K562 (cell line): ENCODE results near the gene C6orf89. TPM values are rescaled to one million over a fixed set of nuclear protein-coding genes. Genes with fewer than 3 reads are reported as not detected.
A peak's percentile ranks its signal among the peaks of the same experiment; 100 is the strongest.

Experiments
- ATAC-seq: fragments of 200-7000 bp; cut with Tn5 transposase; 3 replicates; pipeline ENCODE4 v1.9.1; 2020; ENCODE audit warnings: moderate library complexity
- BruUV-seq: library from RNA; stranded (reverse); fragments of 400-500 nt; replicated peaks from 2 replicates; lab custom pipeline; 2021; lab: Mats Ljungman, UMichigan
- CTCF ChIA-PET: fragments of 300-600 bp; formaldehyde crosslinking; extraction: SDS; loops from one replicate; lab custom pipeline; 2021; ENCODE audit warnings: low intra/inter-chr PET ratio; lab: Yijun Ruan, JAX
- POLR2A ChIA-PET: fragments of 300-600, 350-650 bp; sonication (Branson Sonifier 250); formaldehyde crosslinking; extraction: SDS; loops from one replicate; lab custom pipeline; 2021; ENCODE audit warnings: antibody characterized with exemption, inconsistent platforms; lab: Yijun Ruan, JAX
- DNase-seq, 4 experiments: peaks; one replicate each; pipeline versions ENCODE4 v3.0.0 to v3.0.0-alpha.2; 2011 to 2018; ENCODE audit warnings: low spot score in 3 of 4, mixed read lengths in 3 of 4; ENCODE audit errors: extremely low read depth in 1 of 4
- FAIRE-seq: peaks from 2 replicates; lab custom pipeline; 2011; peaks lifted over from hg19 to GRCh38; lab: Jason Lieb, UNC
- H2AFZ ChIP-seq: 2 replicates; pipeline ENCODE4 v1.6.0; 2011; ENCODE audit warnings: low read depth, low read length, control low read depth, inconsistent platforms
- H3K27ac ChIP-seq: fragments of 200-600 bp; 3 replicates; pipeline ENCODE4 v1.8.0; 2011; ENCODE audit warnings: low read depth, mild to moderate bottlenecking, control low read depth, inconsistent platforms, low read length, moderate library complexity, mixed read lengths; ENCODE audit errors: extremely low read depth
- H3K27me3 ChIP-seq, 2 experiments: fragments of 300-600 bp in 1 of 2; 2 replicates in 1 of 2; 3 replicates in 1 of 2; pipeline versions ENCODE4 v1.6.0 to v1.8.0; 2011; ENCODE audit warnings: inconsistent platforms in 2 of 2, low read length in 2 of 2, mild to moderate bottlenecking in 1 of 2, mixed read lengths in 1 of 2, moderate library complexity in 1 of 2; ENCODE audit not compliant: control insufficient read depth in 2 of 2, insufficient read depth in 2 of 2
- H3K36me3 ChIP-seq: fragments of 300-600 bp; 3 replicates; pipeline ENCODE4 v1.8.0; 2011; ENCODE audit warnings: mild to moderate bottlenecking, low read length, inconsistent platforms; ENCODE audit not compliant: control insufficient read depth, insufficient read depth
- H3K4me1 ChIP-seq, 2 experiments: fragments of 200-600 bp in 1 of 2; replicated peaks in 1 of 2; 2 replicates in 1 of 2; 3 replicates in 1 of 2; pipeline versions ENCODE4 v1.5.1 to v1.8.0; 2011; ENCODE audit warnings: inconsistent platforms in 2 of 2, low read length in 2 of 2, mild to moderate bottlenecking in 1 of 2, mixed read lengths in 1 of 2, moderate library complexity in 1 of 2; ENCODE audit not compliant: control insufficient read depth in 2 of 2, insufficient read depth in 2 of 2
- H3K4me2 ChIP-seq: 2 replicates; pipeline ENCODE4 v1.6.1; 2011; ENCODE audit warnings: low read length, control low read depth, inconsistent platforms, mixed read lengths; ENCODE audit not compliant: insufficient read depth
- H3K4me3 ChIP-seq: fragments of 200-600 bp; sonication (generic), shearing (Covaris generic); 2 replicates; pipeline ENCODE4 v1.5.1; 2016; ENCODE audit warnings: control low read depth, inconsistent platforms
- H3K79me2 ChIP-seq: fragments of 200-600 bp; 3 replicates; pipeline ENCODE4 v1.8.0; 2011; ENCODE audit warnings: low read length, inconsistent platforms; ENCODE audit not compliant: control insufficient read depth, insufficient read depth
- H3K9ac ChIP-seq, 2 experiments: 2 replicates each; pipeline versions ENCODE4 v1.6.0 to v1.6.1; 2011; ENCODE audit warnings: low read depth in 2 of 2, low read length in 2 of 2, control low read depth in 1 of 2, inconsistent platforms in 1 of 2, mild to moderate bottlenecking in 1 of 2, mixed read lengths in 1 of 2; ENCODE audit not compliant: insufficient read depth in 1 of 2
- H3K9me1 ChIP-seq: one replicate; pipeline ENCODE4 v1.6.0; 2011; ENCODE audit warnings: inconsistent platforms, mild to moderate bottlenecking, low read length, moderate library complexity; ENCODE audit not compliant: control insufficient read depth, insufficient read depth
- H3K9me3 ChIP-seq: replicated peaks from 2 replicates; pipeline ENCODE4 v1.5.1; 2011; ENCODE audit warnings: low read depth, low read length, inconsistent platforms; ENCODE audit not compliant: control insufficient read depth, insufficient read depth
- H4K20me1 ChIP-seq: replicated peaks from 2 replicates; pipeline ENCODE4 v1.6.1; 2011; ENCODE audit warnings: low read length, inconsistent platforms, mixed read lengths; ENCODE audit not compliant: control insufficient read depth, insufficient read depth
- WGBS: fragments of 100-300 bp; shearing (Covaris generic); methylation state at CpG from one replicate; pipeline ENCODE4 v1.1.6; 2016; ENCODE audit warnings: low coverage, mixed read lengths; ENCODE audit not compliant: insufficient coverage; ENCODE audit errors: missing lambda C conversion rate; 5-methylcytosine and 5-hydroxymethylcytosine counted together
- in situ Hi-C: fragments of 300-500 bp; cut with MboI; formaldehyde crosslinking; loops from 4 replicates; pipeline ENCODE4 v1.15.0; 2018; ENCODE audit warnings: inconsistent platforms, mixed read lengths
- intact Hi-C: fragments of 100-400 bp; cut with micrococcal nuclease; formaldehyde crosslinking; loops from 2 replicates; pipeline ENCODE4 v1.14.2; 2022
- polyA plus RNA-seq, 8 experiments: library from polyadenylated mRNA; depleted of rRNA in 4 of 8; stranded (reverse) in 5 of 8; unstranded in 3 of 8; fragments of >200 nt; fragmentation: Nextera tagmentation in 2 of 8; fragmentation: Illumina TruSeq in 1 of 8; extraction: Ambion mirVana in 2 of 8; extraction: Trizol in 1 of 8; gene quantifications; 2 replicates each; pipeline versions ENCODE4 v1.2.1 to v1.2.3, GENCODE V29; 2011 to 2014; ENCODE audit warnings: inconsistent platforms in 1 of 8, missing spikeins in 1 of 8
- total RNA-seq, 7 experiments: library from RNA; depleted of rRNA in 6 of 7; stranded (reverse); fragments of >200 nt in 6 of 7; fragmentation: Illumina TruSeq in 2 of 7; extraction: Trizol in 2 of 7; gene quantifications; 2 replicates each; pipeline versions ENCODE4 v1.2.1 to v1.2.3, GENCODE V29; 2011 to 2021; ENCODE audit warnings: low replicate concordance in 1 of 7
- TF ChIP-seq, protein P1 (sequence below): fragments of 450-650 bp; IDR thresholded peaks from 2 replicates; pipeline ENCODE4 v1.6.1; 2016
- TF ChIP-seq, protein P2 (sequence below): sonication (generic); formaldehyde crosslinking; IDR thresholded peaks from 2 replicates; pipeline ENCODE4 v1.8.0; 2022; ENCODE audit warnings: missing genetic modification reagents, mild to moderate bottlenecking, moderate library complexity, borderline replicate concordance

The C6orf89 gene
- total and polyA plus RNA-seq, 9 of the 15 experiments (the other 6 are each of a cell fraction or from before 2014, with no cell fraction given): 35.2 to 111 (median 58.5) TPM

DNA sequence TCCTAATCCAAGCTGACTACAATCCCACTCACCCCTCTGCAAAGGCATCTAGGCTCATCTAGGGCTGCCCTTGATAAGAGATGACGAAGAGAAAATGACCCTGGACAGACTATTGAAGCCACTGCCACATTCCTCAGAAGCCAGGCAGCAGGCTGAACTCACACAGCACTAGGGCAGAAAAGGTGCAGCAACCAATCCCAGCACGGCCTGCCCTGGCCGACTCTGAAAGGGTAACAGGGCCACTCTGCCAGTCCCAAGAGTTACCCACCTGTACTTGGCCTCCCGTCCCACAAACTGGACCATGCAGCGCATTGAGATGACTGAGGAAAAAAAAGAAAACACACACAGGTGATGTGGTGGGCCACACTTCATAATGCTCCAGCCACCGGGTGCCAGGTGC, 91.2 kb downstream of the C6orf89 start:
- Histone ChIP-seq H3K27ac (no peak overlapping the region), H2AFZ (no peak overlapping the region), H3K4me2 (no peak overlapping the region), H3K27me3 (no peaks in the 10 kb centered on the region), H3K9me3 (no peaks in the 10 kb centered on the region), H3K9me1 (peaks cover 8% of the 10 kb centered on the region), H3K4me3 (no peak overlapping the region), H3K36me3 (peaks cover 100% of the 10 kb centered on the region), H4K20me1 (peaks cover 36% of the 10 kb centered on the region), H3K79me2 (peaks cover 30% of the 10 kb centered on the region), H3K4me1 (peaks cover 2 to 9% of the 10 kb centered on the region in 2 experiments; a peak in 4 of 5 replicates), H3K9ac (no peak overlapping the region)
- ATAC-seq: no peak
- FAIRE-seq: peak; percentile 26
- TF ChIP-seq, protein P1, sequence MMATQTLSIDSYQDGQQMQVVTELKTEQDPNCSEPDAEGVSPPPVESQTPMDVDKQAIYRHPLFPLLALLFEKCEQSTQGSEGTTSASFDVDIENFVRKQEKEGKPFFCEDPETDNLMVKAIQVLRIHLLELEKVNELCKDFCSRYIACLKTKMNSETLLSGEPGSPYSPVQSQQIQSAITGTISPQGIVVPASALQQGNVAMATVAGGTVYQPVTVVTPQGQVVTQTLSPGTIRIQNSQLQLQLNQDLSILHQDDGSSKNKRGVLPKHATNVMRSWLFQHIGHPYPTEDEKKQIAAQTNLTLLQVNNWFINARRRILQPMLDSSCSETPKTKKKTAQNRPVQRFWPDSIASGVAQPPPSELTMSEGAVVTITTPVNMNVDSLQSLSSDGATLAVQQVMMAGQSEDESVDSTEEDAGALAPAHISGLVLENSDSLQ: no peak
- TF ChIP-seq, protein P2, sequence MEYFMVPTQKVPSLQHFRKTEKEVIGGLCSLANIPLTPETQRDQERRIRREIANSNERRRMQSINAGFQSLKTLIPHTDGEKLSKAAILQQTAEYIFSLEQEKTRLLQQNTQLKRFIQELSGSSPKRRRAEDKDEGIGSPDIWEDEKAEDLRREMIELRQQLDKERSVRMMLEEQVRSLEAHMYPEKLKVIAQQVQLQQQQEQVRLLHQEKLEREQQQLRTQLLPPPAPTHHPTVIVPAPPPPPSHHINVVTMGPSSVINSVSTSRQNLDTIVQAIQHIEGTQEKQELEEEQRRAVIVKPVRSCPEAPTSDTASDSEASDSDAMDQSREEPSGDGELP (CRISPR knock-in tag): peak; percentile 3; the same call in 1 of the 2 replicates
- BruUV-seq: no TSS peak
- CTCF ChIA-PET: no interaction called here
- in situ Hi-C loops (no loop called here), intact Hi-C loops (loop anchor here (1.0 kb wide), 1 partner anchor 41 kb away; no protein-coding TSS in a partner anchor)
- DNase-seq: no peak
- 93% methylated on average over 6 of the region's 6 CpGs for WGBS
- POLR2A ChIA-PET: interaction anchor here (0.6 to 1.1 kb wide), 5 partner anchors 9 to 1269 kb away, joined by 3 read pairs; partner anchors contain the start of gene MTCH1
